ENCODE results near the gene CA4.
"Not testable (repeated sequence)": the region's sequence is repeated elsewhere in the genome, so short reads cannot be mapped to it uniquely, and the experiment has no call there.

Gene CA4

DNA sequence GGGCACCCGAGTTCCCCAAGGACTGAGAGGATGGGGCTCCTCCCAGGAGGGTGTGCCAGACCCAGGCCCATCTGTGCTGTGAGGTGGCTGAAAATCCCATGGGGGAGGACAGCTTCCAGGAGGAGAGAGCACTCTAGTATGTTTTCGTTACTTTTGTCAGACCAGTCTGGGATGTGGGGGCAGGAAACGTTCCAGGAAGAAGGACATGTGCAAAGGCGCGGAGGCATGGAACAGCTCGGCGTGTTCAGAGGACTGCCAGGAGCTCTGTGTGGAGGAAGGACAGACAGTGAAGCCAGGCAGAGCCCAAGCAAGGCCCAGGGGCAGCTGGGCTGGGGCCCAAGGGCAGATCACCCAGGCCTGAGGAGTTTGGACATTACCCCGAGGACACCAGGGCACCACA is 7.0 kb downstream of the CA4 start:
- no peak for DNase-seq

DNA sequence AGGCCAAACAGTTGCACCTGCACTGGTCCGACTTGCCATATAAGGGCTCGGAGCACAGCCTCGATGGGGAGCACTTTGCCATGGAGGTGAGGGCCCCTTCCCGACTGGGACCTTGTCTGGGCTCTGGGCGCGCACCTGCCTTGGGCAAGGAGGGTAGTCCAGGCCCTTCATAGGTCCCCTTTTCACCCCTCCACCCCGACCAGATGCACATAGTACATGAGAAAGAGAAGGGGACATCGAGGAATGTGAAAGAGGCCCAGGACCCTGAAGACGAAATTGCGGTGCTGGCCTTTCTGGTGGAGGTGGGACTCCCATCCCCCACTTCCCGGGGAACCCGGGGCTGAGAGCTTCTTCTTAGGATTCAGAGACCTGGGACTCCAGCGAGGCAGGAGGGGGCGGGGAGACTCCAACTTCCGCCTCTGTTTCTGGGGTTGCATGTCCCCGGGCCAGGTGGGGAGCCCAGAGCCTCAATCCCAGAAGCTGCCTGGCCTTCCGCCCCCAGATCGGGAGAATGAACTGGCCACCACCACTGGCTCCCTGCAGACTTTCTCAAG is 7.8 kb downstream of the CA4 start:
- DNase-seq: no peak

DNA sequence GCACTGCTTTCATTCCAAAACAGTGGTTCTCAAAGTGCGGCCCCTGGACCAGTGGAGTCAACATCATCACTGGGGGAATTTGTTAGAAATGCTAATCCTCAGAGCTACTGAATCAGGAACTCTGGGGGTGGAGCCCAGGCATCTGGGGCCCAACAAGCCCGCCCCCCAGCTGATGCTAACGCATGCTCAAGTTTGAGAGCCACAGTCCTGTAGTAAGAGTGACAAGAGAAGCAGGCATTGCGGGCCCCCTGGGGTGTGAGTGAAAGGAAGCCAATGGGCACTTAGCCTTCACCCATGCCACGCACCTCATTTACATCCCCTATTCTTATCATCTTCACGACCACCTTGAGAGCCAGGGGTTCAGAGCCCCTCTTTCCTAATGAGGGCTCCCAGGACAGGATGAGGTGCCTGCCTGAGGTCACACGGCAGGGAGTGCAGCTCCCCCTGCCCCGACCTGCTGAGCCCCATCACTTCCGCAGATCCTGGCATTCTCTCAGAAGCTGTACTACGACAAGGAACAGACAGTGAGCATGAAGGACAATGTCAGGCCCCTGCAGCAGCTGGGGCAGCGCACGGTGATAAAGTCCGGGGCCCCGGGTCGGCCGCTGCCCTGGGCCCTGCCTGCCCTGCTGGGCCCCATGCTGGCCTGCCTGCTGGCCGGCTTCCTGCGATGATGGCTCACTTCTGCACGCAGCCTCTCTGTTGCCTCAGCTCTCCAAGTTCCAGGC is 9.1 kb downstream of the CA4 start:
- no peak for DNase-seq

- DNase-seq: no peak
Measured at GRCh38 chr17:60159479-60159866, 9.7 kb downstream of the CA4 start.

GRCh38 chr17:60160829-60161501 is 11.2 kb downstream of the CA4 start:
- no peak for DNase-seq

DNA sequence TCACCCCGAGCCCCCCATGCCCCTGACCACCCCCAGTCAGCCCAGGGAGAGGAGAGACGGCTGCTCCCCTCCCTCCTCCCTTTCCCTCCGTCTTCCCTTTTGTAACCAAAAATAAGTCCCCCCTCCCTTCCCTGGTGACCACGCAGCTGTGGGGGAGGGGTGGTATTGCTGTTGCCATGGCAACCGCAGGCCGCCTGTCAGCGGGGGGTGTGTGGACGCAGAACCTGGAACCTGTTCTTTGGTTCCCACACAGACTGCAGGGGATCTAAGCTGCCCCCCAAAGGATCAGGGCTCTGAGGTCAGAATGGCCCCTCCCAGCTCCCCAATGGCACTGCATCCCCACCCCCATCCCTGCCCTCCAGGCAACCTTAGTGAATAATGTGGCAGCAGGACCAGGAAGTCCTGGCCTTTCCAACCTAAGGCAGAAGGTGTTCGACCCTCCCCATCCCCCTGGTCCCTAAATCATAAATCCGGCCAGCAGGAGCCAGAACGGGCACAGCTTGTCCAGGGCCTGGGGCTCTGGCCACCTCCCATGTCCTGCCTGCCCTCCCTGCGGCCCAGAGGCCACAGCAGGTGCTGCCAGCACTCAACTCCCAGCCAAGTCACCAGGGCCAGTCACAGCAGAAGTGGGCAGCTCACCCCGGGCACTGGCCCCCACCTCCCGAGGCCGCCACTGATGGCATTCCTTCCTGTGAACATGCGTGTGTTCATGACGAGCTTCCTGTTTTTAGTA is 12.0 kb downstream of the CA4 start:
- no peak for DNase-seq

GRCh38 chr17:60163108-60163784 is 13.5 kb downstream of the CA4 start:
- no peak for DNase-seq

- DNase-seq: no peak
Measured at GRCh38 chr17:60164164-60164563, 14.4 kb downstream of the CA4 start.

GRCh38 chr17:60164697-60165096 is 14.9 kb downstream of the CA4 start:
- DNase-seq: no peak

GRCh38 chr17:60165223-60165622 is 15.4 kb downstream of the CA4 start:
- no peak for DNase-seq

DNA sequence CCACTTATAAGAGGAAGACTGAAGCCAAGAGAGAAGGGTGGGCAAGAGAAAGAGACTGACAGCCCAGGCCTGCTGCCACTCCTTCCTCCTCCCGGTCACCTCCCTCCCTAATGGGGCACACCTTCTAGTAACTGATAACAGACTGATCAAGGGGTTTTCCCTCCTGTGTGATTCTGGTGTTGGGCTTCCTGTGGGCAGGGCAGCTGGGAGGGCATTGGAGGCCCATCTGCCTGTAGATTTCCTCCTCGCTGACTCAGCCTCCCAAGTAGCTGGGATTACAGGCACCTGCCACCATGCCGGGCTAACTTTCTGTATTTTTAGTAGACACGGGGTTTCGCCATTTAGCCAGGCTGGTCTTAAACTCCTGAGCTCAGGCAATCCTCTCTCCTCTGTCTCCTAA is 16.2 kb downstream of the CA4 start:
- no peak for DNase-seq

DNA sequence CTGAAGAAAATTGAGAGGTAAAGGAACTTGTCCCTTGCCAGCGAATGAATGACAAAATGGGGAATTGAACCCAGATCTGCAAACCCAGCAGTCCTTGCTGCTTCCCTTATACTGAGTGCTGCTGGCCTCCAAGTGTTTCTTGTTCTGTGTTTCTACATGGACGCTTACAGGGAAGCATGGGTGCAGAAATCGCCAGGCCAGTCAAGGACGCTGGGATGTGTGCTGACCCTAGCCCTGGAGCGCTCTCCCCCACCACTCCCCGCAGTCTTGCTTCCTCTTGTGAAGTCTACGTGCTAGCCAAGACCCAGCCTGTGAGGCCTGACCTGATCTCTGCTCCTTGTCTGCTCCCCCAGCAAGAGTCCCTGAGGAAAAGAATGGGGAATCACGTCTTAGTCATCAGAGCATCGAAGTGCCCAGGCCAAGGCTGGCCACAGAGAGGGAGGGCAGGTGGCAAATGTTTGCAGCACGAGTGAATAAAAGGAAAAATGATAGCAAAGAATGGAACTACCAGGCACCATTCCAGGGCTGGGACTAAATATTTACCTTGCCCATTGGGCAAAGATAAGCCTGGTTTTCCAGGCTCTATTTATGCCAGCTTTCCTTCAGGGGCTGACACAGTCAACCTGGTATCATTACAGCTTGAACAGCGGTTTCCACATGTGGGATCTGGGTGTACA is 17.4 kb downstream of the CA4 start:
- DNase-seq: no peak

GRCh38 chr17:60168654-60169053 is 18.9 kb downstream of the CA4 start:
- no peak for DNase-seq

DNA sequence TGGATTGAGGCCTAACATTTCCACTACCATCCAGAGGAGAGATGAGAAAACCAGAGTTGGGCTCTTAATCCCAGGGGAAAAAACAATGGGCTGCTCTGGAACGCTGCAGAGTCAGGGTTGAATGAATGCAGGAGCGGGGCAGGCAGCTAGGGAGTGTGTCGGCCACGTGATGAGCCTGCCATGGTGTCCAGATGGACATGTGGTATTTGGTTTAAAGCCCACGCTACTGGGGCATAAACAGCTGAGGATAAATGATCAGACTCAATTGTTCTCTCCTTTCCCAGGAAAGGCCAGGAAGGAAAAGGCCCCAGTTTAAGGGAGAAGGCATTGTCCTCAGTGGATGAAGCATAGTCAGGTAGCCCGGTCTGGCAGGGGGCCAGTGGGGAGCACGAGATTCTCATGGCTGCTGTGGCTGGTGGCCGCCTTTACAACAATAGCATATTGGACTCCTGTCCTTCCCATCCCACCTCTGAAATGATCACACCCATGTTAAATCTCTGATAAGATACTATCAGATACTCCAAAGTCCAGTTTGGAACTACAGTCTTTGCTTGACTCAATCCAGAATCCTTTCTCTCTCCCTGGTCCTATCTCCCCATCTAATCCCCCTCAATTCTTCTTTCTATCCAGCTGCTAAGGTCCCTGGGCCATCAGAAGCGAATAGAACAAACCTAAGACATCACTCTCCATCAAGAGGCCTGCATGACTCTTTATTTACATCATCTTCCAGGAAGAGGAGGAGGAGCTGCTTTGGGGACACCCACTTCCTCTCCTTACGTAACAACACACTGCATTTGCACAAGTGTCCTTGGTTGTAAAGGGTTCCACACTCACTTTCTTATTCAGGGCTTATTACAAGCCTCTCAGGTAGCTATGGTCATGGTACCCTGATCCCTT is 20.4 kb downstream of the CA4 start:
- DNase-seq: no peak

GRCh38 chr17:60170835-60171752 is 21.3 kb downstream of the CA4 start:
- no peak for DNase-seq

DNA sequence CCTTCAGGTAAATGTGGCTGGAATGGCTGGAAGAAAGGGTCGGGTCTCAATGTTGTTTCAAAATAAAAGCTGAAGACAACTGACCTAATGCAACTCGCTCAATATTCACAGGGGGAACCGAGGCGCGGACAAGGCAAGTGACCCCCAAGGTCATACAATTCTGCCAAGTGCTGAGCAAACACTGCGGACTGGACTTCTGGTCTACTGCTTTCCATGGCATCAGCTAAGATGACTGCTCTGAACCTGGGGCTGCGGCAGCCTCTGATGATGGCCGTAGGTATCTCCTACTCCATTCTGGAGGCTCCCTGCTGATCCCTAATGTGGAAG is 21.9 kb downstream of the CA4 start:
- DNase-seq: no peak

DNA sequence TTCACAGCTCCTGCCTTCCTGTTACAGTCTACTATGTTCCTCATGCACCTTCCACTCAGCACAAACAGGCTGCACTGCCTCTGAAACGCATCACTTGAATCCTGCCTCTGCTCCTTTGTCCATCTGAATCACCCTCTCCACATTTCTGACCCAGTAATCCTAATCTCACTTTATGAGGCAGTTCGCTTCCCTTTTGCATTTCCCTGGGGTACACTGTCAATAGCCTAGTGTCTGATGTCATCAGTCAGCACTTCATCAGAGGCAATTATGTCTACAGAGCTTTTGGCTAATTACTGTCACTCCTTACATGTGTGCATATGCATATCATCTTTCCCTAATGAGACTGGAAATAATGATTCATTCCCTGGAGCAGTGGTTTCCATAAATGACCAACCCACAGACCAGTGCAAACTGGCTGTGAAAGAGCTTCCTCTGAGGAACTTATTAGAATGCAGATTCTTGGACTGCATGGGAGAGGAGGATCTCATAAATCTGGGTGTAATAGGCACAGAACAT is 23.6 kb downstream of the CA4 start:
- no peak for DNase-seq

DNA sequence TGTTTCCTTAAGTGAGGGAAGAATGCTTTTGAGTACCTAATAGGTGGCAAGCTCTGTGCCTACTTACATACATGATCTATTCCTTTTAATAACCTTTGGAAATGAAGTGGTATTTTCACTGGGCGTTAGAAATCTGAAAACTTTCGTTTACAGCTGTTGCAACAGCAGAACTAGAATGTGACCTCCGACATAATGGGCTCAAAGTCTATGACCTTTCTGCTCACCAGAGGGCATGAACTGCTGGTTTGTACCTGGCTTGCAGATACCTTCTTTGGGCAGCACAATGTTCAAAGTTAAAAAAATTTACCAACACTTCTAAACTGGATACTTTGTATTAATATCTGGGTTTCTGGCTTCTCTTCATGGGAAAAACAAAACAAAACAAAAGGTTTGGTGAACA is 24.3 kb downstream of the CA4 start:
- no peak for DNase-seq

DNA sequence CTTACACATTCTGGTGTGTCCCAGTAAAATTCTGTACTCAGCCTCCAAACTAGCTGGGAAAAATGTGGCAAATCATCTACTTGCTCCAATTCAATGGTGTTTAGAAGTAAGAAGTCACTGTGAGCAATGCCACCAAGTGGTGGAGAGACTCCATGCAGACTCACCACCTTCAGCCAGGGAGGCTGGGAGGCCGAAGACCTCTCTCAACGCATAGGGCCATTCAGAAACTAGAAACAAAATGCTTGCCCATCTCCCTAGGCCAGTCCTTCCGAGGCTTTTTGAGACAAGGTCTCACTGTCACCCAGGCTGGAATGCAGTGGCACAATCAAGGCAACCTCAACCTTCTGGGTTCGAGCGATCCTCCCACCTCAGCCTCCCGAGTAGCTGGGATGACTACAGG is 25.0 kb downstream of the CA4 start:
- not testable (repeated sequence) for DNase-seq

DNA sequence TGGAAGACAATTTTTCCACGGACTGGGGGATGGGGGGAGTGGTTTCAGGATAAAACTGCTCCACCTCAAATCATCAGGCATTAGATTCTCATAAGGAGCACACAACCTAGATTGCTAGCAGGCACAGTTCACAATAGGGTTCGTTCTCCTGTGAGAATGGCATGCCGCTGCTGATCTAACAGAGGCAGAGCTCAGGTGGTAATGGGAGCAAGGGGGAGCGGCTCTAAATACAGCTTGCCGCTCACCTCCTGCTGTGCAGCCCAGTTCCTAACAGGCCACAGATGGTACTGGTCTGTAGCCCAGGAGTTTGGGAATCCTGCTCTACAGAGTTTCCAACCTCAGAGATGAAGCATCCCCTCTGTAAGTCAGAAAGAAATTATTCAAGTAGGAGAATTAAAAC is 27.0 kb downstream of the CA4 start:
- not testable (repeated sequence) for DNase-seq
